Stimulated activated CD4-positive, alpha-beta T cell treated with anti-CD3 and anti-CD28 coated beads, Interleukin-12 subunit alpha, Interleukin-12 subunit beta, amount 100 ng/mL, for 24 hours (primary cell): ENCODE measurements around the gene PTPRD.
"Not testable (repeated sequence)": the region's sequence is repeated elsewhere in the genome, so short reads cannot be mapped to it uniquely, and the experiment has no call there.

Experiments used
- DNase-seq, 2 experiments: peaks; one replicate each; pipeline ENCODE4 v3.0.0-alpha.2; 2020; ENCODE audit warnings: low read depth in 2 of 2

PTPRD gene

DNA sequence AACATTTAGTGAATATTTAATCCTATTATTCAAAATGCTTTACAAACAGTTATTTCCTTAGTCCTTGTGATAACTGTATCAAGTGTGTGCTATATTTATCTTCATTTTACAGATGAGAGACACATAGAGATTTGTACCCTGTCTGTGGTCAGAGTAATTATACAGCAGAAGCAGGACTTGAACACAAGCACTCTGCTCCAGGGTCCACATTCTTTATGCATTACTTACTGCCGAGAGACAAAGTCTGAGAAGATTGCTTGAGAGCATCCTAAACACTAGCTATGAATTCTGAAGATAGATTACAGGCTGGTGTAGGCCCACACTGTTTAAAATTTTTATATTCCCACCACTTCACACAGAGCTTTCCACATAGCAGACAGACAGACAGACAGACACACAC lies 1887.2 kb downstream of the PTPRD start:
- DNase-seq = no peak

DNA sequence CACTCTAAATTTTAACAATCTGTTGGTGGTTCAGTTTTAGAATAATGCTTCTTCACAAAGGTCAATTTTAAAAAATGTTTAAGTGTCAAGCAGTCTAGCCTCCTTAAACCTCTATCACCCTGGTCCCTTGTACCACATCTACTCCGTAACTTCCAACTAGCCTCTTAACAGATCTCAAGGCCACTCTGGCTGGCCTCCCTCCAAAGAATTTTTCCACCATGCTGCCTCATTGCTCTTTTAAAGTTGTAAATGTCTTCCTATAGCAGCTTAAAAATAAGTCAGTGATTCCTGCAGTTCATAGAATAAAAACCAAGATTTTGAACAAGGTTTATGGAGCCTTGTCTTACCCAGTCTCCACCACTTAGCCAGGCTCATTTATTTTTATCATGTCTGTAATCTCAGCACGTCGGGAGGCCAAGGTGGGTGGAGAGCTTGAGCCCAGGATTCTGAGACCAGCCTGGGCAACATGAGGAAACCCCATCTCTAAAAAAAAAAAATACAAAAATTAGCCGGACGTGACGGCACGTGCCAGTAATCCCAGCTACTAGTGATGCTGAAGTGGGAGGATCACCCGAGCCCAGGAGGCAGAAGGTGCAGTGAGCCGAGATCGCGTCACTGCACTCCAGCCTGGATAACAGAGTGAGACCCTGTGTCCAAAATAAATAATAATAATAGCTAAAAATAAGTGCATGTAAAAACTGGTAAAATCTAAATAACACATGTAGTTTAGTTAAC lies 1888.4 kb downstream of the PTPRD start:
- DNase-seq = no peak

DNA sequence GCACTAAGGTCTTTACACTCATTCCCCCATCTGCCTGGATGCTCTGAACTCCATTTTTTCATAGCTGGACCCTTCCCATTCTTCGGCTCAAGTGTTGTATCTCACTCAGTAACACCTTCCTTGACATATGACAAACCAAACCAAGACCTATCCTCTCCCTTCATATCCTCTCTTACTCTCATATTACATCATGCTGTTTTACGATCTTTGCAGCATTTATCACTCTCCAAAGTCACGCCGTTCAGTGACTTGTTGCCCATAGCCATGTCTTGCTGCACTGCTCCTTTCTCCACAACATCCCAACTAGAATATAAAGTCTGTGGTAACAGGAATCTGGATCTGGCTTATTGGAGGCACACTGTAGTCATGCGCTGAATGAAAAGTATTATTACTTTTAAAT lies 1889.6 kb downstream of the PTPRD start:
- no peak for DNase-seq

DNA sequence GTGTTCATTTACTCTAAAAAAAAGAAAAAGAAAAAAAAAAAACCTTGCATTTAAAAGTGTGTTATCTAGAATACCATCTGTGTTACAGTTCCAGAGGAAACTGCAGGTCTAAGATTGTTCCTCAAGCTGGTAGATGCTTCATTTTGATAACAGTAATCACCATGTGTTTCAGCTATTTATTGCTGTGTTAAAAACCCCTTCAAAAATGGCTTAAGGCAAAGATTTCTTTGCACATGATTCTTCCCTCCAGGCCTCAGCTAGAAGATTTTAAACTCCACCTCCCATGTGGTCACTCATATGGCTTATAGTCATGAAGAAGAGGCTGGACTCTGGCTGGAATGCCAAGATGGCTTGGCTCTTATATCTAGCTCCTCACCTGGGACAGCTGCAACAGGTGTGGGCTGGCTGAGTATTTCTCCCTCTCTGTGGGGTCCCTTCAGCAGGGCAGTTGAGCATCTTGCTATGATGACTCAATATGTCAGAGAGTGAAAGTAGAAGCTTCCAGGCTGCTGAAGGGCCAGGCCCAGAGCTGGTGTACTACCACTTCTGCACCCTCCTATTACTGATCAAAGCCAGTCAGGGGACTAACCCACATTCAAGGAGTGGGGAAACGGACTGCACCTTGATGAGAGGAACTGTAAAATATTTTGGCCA lies 1892.8 kb downstream of the PTPRD start:
- no peak for DNase-seq

DNA sequence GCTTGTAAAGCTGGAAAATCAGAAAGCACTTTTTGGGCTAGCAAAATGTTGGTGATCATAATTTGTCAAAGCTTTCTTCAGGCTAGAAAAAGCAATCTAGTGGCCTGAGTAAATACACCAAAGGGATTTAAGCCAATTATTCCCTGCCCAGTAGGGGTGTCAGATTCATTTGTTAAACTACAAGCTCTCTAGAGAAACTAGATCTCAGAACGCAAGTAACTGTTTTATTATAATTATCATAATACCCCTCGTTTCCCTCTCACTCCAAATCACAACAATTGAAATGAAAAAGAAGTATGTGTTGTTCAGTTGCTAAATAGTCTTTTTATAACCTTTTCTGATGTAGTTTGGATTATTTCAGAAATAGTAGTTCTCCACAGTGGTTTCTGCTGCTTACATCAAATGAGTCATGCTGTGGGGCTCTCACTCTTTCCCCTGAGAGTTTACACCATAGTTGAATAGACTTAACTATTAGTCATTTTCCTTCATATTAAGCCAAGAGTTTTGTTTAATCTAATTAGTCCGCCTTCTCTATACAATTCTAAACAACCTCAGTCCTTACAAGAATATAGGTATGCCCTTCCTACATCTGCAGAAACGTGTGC lies 1894.6 kb downstream of the PTPRD start:
- DNase-seq = no peak

DNA sequence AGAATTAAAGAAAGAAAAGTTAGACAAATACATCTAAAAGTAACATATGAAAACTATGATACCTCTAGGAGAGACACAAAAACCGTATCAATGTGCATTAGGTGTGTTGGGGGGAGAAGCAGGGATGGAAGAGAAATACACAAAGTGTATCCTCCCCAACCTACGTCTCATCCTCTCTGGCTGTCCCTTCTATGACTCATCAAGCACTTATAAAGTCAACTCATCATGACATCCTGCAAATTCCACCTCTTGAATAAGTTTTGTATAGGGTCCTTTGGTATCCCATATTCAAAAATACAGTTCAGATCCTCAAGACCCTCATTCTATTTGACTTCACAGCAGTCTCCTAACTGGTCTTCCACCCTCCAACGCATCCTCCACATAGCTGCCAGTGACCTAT lies 1895.7 kb downstream of the PTPRD start:
- no peak for DNase-seq

DNA sequence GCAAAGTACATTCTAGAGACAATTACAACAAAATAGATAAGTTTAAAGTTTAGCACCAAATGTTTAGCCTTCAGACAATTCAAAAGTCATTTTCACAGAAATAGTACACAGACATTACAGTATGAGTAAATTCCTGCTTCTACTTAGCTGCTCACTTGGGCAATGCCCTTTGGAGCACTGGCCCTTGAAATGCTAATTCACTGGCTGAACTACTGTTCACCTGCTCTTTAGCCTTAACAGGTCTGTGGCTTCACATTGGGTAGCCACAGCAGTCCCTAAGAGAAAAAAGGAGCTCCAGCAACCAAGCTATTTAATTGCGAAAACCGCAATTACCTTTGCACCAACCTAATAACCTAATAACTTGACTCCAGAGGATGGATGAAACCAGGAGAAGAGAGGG lies 1897.0 kb downstream of the PTPRD start:
- no peak for DNase-seq

DNA sequence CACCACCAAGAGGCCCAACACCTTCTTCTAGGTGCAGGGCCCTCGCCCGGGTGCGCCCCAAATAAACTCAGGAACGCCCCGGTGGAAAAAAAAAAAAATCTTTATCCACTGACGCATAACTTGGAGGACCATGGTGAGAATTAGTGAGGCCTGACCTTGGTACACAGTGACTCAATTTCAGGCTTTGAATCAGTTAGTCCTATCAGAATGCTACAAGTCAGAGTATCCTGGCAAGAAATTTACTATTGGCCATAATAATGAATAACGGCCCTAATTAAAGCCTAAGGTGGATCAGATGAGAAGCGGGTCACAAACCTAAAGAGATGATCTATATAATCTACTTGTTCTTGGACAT lies 1899.0 kb downstream of the PTPRD start:
- no peak for DNase-seq

DNA sequence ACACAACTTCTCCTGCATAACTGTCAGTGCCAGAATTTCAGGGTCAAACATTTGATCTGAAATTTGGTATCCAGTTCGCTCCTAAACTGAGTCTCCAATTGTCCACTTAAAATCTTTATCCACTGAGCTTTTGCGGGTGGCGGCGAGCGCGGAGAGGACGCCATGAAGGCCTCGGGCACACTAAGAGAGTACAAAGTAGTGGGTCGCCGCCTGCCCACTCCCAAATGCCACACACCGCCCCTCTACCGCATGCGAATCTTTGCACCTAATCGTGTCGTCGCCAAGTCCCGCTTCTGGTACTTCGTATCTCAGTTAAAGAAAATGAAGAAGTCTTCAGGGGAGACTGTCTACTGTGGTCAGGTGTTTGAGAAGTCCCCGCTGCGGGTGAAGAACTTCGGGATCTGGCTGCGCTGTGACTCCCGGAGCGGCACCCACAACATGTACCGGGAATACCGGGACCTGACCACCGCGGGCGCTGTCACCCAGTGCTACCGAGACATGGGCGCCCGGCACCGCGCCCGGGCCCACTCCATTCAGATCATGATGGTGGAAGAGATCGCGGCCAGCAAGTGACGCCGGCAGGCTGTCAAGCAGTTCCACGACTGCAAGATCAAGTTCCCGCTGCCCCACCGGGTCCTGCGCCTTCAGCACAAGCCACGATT lies 1899.5 kb downstream of the PTPRD start:
- DNase-seq = no peak

DNA sequence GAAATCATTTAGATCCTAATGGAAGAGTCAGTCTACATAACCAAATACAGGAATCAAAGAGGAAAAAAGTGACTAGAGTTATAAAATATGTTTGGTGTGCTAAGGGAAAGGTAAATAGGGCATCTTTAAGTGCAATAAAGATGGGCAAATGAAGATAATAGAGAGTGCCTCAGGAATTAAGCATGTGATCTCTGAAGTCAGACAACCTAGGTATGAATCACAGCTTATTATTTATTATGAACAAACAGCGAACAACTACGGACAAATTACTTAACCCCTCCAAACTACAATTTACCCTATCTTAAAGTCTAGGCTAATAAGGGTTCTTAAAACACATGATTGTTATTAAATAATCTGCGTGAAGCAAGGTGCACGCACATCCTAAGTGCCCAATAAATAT lies 1903.1 kb downstream of the PTPRD start:
- DNase-seq = no peak

DNA sequence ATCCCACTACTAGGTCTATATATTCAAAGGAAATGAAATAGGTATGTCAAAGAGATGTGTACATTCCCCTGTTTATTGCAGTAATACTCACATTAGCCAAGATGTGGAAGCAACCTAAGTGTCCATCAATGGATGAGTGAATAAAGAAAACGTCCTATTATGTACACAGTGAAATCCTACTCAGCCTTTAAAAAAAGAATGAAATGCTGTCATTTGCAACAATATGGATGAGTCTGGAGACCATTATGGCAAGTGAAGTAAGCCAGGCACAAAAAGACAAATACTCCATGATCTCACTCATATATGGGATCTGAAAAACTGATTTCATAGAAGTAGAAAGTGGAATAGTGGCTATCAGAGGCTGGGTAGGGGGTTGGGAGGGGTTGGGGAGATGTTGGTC lies 1904.1 kb downstream of the PTPRD start:
- DNase-seq = no peak

DNA sequence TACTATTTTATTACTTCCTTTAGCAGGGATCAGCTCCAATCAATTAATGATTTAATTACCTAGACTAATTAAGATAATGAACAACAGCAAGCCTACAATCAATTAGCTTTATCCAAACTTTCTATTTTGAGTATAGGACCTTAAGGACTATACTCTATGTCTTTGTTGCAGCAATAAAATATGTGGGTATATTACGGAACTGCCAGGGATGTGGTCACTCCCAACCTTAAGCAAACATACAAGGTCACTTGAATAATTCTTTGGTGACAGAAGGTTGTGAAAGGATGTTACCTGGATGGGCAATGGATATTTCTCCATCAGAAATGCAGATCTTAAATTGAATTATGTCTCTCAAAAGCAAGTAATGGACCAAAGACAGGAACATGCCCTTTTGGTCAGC lies 1905.8 kb downstream of the PTPRD start:
- no peak for DNase-seq

DNA sequence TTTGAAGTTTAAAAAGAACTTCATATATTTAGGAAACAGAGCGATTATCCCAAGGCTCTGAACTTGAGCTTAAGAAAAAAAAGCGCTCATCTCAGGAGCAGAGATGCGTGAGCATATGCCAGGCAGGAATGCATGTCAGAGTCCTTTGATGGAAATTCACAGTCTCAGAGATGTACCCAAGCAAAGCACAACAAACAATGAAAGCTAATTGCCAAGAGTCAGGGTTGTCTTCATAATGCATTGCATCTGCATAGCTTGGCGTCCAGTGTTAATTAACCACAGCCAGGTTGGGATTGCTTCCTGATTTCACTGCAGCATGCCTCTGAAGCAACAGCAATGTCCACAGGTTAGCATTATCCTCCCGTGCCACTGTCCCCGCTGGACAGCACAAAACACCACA lies 1906.3 kb downstream of the PTPRD start:
- DNase-seq = no peak

DNA sequence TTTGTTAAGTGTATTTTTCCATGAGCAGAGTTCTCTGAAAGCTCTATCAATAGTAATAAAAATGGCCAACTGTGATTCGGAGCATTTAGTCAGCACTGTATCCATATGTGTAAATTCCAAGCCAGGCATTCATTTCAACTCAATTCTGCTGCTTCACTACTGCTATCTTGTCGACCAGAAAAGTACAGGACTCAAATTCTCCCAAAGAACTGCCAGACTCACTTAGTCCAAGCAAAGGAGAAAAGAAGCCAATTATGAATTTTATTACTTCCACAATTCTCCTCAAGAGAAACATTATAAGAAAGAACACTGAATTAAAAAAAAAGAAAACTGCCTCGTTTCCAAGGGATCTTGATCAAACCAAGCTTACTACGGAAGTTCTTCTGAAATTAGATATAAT lies 1906.9 kb downstream of the PTPRD start:
- no peak for DNase-seq

DNA sequence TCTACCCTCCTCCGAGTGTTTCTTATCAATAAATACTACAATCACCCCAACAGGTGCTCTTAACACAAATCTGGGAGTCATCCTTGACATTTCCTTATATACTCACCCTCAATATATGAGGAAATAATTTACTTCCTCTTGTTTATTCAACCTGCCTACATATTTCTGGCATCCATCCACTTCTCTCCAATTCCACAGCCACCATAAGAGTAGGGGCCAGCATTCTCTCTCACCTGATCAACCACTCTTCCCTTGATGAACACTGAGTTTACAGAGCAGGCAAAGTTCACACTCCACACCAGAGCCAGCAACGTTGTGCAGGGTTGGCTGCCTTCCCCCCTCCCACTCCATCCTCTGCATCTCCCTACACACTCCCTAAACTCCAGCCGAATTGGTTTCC lies 1908.9 kb downstream of the PTPRD start:
- DNase-seq = no peak

DNA sequence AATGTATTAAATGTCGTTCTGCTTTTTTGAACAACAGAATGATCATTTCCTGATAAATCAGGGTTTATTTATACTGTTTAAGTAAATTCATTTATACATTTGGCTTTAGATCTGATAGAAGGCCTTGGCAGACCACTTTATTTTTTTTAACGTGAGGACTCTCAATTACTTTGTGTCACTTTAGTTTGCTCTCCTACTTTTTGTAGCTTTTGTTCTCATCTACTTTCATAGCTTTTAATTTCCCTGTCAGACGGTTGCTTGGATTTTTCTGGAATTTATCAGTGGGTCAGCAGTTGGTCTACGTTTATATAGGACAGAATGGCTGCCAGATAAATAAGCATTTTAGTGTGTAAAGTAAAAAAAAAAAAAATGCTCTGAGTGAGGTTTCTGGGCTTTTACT lies 1910.9 kb downstream of the PTPRD start:
- DNase-seq = no peak

DNA sequence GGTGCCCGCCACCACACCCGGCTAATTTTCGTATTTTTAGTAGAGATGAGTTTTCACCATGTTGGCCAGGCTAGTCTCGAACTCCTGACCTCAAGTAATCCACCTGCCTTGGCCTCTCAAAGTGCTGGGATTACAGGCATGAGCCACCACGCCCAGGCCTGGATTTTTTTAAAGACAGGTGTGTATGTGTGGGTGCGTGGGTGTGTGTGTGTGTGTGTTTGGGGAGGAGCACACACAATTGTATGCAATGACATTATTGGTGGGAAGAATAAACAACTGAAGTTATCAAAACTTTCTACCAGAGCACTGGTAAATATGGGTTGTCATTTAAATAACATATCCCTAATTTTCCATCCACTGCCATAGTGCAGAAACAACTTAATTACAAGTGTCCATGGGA lies 1915.2 kb downstream of the PTPRD start:
- not testable (repeated sequence) for DNase-seq

DNA sequence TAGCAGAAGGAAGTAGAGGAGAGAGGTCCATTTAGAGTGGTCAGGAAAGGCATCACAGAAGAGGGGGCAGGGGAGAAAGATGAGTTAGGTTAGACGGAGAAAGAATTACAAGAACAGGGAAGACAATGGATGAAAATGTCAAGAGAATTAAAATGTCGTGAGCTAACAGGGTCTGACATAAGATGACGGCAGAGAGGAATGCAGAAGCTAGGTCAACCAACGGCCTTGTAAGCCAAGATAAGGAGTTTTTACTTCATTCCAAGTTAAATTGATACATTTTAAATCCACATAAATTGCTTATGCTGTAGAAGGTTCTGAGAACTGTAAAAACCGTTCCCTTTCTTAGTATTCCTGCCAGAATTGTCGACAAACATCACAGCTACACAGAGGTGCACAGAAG lies 1916.3 kb downstream of the PTPRD start:
- DNase-seq = no peak

DNA sequence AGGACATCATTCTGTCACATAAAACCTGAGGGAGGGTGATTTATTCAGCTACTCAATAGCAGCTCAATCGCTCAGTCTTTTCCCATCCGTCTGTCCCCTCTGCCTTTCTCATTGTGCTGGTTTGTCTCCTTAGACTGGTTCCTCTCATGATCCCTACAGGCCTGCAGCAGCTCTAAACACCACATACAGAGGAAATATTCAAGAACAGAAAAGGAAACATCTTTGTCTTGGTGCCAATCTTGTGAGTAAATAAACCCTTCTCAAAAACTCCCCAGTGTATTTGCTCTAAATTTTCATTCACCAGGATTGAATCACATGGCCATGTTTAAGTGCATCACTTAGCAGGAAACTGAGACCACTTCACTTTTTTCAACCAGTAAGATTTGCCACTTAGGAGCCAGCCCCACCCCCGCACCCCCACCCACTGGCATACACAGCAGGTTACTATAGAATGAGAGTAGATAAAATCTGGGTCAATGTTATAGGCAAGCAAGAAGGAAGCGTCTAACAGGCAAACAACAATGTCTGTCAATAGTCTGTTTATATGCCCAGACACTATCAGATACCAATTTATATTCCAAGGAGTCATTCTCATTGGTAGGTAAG lies 1917.7 kb downstream of the PTPRD start:
- DNase-seq = no peak

DNA sequence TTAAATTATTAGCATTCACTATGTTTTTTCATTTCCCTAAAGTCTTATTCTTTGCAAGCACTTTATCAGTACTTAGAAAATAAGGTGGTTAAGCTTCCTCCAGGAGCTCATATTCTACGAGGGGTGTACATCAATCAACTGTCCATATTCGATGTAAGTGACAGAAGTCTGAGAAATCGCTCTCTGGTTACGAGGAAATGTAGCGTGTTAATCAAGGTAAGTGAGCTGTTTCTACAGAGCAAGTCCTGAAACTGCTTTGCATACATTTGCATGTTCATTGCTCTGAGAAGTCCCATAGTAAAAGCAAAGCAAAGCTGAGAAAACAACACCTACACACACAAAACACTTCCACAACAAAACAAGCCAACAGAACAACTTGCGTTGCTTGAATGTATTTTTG lies 1919.3 kb downstream of the PTPRD start:
- DNase-seq = no peak

DNA sequence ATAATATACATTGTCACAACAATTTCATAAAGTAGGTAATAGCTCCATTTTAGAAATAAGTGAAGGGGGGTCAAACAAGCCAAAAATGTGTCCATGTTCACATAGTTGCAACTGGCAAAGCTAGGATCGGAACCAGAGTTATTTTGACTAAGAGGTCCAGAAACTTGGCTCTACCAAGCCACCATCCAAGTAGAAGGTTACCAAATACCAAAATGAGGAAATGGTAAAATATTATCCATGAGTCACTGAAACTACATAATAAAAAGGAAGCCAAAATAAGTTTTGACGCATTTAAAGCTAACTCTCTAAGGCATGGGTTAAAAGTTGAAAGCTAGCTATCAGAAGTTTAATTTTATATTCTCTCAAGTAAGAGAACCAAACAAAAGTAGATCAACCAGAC lies 1926.3 kb downstream of the PTPRD start:
- DNase-seq = no peak

DNA sequence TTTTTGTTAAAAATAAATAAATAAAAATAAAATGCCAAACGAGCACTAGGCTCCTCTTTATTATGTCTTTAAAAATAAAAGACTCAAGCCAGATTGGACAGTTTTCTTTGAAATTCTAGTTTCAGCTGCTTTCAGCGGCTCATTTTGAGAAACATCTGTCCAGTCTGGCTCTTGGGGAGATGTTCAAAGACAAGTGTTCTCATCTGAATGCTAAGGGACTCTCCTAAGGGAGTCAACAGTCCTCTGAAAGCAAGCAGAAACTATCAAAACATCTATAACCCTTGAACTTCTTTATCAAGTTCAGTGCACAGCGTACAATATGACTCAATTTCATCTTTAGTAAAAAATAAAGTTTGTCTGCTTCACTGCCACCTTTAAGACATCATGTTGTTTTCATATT lies 1927.0 kb downstream of the PTPRD start:
- no peak for DNase-seq
